Measurements from ENCODE around the gene PDE6G.
"Not testable (repeated sequence)": the region's sequence is repeated elsewhere in the genome, so short reads cannot be mapped to it uniquely, and the experiment has no call there.

PDE6G gene

DNA sequence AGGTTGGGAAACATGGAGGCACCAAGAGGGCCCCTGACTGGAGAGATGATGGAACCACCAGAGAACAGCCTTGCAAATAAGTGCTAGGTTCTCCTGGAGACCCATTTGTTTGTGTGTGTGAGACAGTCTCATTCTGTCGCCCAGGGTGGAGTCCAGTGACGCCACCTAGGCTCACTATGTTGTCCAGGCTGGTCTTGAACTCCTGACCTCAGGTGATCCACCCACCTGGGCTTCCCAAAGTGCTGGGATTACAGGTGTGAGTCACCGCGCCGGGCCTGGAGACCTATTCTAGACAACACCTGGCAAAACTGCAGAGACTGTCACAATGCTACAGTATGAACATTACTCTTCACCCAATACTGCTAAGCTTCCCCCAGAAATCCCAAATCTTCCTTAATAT lies 20.9 kb downstream of the PDE6G start:
- no peak for DNase-seq (ENCODE audit: low spot score)

DNA sequence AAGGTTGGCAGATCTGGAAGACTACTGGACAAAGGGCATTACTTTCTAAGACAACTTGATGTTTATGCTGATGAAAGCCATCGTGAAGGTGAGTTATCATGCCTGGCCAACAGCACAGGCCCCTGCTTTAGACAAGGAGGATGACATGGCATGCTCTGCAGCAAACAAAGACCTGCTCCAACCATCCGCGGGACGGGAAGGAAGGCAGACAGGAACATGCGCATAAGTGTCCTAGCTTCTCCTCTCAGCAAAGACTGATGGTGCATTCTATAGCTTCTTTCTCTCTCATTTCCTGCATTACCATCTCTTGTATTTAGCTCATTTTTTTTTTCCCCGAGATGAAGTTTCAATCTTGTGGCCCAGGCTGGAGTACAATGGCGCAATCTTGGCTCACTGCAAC lies 24.9 kb downstream of the PDE6G start:
- no peak for DNase-seq (ENCODE audit: low spot score)

DNA sequence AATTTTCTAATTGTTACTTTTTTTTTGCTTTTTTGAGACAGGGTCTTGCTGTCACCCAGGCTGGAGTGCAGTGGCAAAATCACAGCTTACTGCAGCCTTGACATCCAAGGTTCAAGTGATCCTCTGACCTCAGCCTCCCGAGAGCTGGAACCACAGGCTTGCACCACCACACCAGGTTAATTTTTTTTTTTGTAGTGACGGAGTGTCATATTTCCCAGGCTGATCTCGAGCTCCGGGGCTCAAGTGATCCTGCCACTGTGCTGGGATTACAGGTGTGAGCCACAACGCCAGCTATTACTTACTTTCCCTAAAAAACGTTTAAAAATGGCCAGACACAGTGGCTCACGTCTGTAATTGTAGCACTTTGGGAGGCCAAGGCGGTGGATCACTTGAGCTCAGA lies 26.1 kb downstream of the PDE6G start:
- no peak for DNase-seq (ENCODE audit: low spot score)

DNA sequence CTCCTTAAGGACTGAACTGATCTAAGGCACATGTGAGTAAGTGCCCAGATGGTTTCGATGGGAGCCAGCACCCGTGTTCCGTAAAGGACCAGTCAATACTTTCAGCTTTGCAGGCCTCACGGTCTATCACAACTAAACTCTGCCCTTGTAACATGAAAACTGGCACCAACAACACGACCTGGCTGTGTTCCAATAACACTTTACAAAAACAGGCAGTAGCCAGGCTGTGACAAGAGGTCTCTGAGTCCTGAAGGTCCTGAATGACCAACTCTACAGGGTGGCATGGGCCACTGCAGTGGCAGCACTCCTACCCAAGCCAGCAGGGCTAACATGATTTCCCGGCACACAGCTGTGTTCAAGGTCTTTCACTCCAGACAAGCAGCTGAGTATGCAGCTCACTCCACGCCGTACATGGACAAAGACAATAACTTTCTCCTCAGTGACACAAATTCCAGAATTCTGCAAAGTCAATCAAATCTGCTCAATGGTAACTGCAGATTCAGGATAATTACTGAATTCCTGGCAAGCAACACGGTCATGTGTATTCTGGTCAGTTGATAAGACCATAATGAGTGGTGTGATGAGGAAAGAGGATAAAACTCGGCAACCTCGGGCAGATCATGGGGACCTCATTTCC lies 34.7 kb downstream of the PDE6G start:
- no peak for DNase-seq (ENCODE audit: low spot score)

DNA sequence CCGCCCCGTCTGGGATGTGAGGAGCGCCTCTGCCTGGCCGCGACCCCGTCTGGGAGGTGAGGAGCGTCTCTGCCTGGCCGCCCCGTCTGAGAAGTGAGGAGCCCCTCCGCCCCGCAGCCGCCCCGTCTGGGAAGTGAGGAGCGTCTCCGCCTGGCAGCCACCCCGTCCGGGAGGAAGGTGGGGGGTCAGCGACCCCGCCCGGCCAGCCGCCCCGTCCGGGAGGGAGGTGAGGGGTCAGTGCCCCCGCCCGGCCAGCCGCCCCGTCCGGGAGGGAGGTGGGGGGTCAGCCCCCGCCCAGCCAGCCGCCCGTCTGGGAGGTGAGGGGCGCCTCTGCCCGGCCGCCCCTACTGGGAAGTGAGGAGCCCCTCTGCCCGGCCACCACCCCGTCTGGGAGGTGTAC lies 38.0 kb downstream of the PDE6G start:
- DNase-seq (ENCODE audit: low spot score): not testable (repeated sequence)

DNA sequence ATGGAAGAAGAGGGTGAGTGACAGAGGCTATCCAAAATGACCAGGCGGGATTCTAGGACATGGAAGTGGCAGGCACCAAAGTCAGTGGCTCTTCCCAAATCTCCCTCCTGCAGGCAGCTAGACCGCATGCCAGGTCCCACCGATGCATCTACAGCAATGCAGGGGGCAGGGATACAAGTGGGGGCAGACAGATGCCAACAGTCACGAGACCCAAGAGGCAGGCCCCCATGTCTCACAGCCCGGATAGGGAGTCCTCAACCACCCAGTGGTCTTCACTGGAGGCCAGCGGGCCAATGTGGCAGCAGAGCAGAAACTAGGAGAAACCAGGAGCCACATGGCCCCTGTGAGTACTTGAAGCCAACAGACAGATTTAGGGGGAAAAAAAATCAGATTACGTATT lies 39.5 kb downstream of the PDE6G start:
- no peak for DNase-seq (ENCODE audit: low spot score)

DNA sequence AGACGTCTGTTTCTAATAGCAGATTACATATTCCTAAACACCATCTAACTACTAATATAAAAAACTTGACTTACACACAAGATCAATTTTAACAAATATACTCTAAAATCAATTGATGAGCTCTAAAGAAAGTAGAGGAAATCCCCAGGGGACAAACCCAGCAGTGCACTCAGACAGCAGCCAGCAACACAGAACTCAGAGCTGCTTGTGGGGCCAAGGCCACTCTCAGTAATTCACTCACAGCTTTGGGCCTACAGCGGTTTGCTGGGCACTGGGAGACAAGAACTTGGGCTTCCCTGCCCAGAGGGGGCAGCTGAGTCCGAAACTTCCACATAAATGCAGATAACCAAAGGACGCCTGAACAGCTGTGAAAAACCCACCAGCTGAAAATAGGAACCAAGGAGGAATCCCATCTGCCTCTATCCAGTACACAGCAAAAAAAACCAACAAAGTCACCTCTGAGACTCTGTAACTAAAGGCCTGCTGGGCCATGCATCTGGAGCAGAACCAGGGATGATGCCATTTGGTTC lies 40.9 kb downstream of the PDE6G start:
- DNase-seq (ENCODE audit: low spot score): no peak

DNA sequence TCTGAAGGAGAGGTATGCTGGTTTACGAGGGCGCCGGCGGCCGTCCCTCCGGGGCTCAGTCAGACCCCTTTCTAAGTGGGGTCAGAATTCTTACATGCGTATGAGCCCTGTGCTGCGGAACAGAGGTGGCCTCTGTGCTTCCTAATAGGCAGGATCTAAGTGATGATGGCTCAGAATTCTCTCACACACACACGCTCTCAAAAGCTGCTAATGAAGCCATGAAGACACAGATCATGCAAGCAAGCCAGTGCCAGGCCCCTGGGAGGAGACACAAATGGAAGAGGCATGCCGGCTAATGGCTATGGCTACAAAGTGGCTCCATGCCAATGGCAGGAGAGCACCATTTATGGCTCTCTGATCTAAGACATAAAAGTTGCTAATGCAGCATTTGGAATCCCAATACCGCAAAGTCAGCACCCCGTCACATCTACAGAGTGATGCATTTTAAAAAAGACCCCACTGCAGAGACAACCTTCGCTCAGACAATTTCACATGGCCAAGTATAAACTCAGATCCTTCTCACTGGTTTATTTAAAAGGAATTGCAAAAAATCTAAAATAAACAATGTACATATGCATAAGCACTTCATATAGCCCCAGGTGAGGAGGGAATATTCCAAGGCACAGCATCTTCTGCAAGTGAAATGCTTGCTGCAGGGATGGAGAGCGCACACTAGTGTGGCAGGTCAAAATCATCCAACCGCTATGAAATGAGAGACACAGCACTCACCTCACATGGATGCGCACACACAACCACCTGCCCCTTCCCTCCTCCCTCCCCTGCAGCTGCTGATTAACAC lies 44.0 kb downstream of the PDE6G start:
- DNase-seq (ENCODE audit: low spot score): no peak

DNA sequence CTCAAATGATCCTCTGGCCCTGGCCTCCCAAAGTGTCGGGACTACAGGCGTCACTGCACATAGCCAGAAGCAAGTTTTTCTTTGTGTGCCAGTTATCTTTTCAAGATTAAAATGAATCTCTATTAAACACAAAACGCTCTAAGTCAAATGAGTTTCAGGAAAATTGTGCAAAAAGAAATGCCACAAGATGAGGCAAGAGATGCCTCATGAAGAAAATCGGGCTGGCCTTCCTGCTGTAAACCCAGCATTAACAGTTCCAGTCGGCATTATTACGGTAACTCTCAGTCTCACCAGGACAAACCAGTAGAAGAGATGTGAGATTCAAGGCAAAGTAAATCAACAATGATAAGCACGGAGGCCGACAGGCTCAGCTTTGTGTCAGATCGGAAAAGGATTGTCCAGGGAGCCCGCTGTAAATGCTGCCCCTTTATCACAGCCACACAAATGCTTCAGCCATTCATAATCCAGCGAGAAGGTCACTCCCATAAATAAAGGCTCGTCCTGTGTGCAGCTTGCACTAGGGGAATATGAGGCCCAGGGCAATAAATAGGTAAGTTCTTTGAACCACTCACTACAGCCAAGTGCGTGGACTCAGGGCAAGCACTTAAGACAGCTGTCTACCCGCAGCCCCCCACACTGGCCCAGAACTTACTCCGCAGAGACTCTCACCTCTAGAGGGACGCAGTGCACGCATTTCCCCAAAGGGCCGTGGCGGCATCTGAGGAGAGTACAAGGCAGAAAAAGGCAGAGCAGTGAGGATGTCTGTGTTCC lies 46.6 kb downstream of the PDE6G start:
- no peak for DNase-seq (ENCODE audit: low spot score)

DNA sequence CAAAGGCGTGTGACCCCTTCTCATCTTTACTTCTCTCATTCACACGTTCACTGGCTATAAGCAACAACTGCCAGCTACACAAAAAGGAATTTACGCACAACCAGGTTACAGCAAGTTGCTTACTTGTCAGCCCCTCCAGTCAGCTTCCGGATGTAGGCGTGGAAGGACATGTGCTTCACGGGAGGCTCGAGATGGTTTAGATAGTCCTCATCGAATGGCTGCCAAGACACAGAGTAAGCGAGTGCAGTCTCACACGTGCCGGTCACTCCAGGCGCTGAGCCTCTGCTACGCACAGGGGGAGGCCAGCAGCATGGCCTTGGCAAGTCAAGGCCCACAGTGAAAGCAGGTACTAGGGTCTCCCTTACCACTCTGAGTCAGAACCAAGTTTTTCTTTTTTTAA lies 47.7 kb downstream of the PDE6G start:
- no peak for DNase-seq (ENCODE audit: low spot score)

DNA sequence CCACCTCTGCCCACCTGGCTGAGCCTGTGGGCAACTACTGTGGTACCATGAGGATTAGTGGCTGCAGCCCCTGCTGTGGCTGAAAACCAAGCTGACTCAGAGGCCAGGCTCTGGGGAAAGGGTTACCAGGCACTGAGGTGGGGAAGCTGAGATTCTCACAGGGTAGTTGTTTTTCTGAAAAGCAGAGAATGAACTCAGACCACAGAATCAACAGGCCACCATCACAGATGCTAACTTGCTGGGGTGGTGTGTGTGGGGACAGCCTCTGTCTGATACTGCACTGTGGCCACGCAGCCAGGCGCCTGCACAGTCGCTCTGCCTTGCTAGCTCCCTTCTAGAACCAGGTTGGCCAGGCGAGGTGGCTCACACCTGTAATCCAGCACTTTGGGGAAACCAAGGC lies 48.3 kb downstream of the PDE6G start:
- DNase-seq (ENCODE audit: low spot score): no peak

DNA sequence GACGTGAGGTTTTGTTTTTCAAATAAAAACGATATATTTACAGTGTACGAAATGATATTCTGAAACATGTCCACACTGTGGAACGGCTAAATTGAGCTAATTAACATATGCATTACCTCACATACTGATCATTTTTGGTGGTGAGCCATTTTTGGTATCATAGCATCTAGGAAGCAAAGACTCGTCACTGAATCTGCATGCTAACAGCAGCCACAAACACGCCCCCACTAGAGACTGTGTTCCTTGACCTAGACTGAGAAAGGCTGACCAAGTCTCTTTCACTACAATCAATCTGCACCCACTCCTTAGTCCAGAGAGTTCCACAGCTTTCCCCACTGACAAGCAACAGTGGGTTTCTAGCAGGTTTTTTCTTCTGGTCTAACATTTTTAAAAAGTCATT lies 48.9 kb downstream of the PDE6G start:
- DNase-seq (ENCODE audit: low spot score): no peak

DNA sequence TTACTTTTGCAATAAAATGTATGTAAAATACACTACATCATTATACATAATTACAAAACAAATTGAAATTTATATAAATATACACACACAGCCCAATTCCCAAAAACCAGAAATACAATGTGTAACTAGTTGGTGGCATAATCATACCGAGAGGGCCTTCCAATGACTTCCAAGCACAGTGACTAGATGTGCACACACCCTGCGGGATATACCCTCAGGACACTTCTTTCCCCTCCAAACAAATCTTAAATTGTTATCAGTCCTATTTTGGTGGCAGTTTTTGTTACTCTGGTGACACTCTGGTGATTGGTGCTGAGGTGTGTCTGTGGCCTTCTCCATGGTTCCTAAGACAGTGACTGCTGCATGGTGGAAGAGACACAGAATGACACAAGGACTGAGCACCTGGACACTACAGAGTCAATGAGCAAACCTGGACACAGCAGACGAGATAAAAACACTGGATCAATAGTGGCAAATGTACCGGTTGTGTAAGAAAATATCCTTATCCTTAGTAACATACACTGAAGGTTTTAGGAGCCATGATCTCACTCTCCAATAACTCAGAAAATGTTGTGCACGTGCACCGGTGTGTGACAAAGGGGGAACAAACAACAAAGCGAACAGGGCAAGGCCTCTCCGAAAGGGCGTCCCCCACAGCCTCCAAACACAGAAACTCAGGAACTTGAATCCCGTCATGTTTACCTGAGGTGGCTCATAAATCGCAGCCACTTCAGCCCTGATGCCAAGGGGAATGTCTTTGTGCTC lies 52.3 kb downstream of the PDE6G start:
- no peak for DNase-seq (ENCODE audit: low spot score)

DNA sequence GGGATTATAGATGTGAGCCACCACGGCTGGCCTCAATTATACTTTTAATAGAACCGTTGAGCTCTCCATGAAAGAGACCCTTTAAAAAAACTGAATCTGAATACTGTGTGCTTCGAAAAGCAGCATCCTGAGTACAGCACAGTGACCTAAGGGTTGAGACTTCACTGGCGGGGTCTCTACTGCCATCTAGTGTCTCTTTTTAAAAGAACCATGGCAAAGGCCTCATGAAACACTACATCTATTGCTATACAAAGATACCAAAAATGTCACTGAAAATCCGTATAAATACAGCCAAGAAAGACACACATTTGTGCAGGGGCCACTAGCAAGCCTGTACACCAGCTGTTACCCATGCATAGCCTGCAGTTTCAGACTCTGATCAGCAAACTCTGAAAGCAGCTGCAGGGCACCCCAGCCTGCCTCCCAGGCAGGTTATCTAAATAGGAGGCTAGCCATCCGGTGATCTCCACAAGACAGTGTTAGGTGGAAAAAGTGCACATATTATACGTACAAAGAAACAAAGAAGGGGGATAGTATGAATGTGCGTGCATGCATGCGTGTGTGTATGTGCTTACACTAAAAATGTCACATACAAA lies 54.7 kb downstream of the PDE6G start:
- no peak for DNase-seq (ENCODE audit: low spot score)
